Measurements from ENCODE around the gene CDC6.

GRCh38 chr17:40311575-40311974, 23.9 kb downstream of the CDC6 start:
- TF ChIP-seq GATA2 (IDR thresholded peaks at IDR 0.05; ENCODE audit: low read depth, low read length) (no peak), GATA3 (IDR thresholded peaks at IDR 0.05; ENCODE audit: low read depth, low read length) (no peak)

Data from SH-SY5Y (cell line).